ENCODE measurements around the gene SPRYD7.

SPRYD7 gene

DNA sequence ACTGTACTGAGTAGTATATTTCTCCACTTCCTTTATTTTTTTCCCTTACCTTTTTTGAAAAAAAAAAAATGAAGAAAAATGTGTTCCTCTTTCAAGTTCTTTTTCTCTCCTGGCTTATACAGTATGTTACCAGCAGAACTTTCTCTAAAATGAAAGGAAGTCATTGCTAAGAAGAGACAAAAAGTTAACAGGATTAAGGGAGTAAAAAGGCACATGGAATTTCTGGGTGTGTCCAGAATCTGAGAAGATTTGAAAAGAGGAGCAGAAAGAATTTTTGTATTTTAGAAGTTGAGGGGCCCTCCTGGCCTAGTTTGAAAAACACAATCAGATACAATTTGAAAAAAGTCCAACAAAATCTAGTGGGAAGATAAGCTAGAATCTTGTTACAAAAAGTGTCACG, 39.7 kb upstream of the SPRYD7 start:
- TF ChIP-seq CEBPB (IDR thresholded peaks at IDR 0.05), result no peak
- no peak for TF ChIP-seq YY1 (IDR thresholded peaks at IDR 0.05; ENCODE audit: low read depth)
- no peak for TF ChIP-seq TEAD4 (IDR thresholded peaks at IDR 0.05)
- no peak for TF ChIP-seq EP300 (IDR thresholded peaks at IDR 0.05; ENCODE audit: borderline replicate concordance)
- TF ChIP-seq FOXM1 (IDR thresholded peaks at IDR 0.05; ENCODE audit: borderline replicate concordance, low read depth), result no peak
- TF ChIP-seq, protein P1, sequence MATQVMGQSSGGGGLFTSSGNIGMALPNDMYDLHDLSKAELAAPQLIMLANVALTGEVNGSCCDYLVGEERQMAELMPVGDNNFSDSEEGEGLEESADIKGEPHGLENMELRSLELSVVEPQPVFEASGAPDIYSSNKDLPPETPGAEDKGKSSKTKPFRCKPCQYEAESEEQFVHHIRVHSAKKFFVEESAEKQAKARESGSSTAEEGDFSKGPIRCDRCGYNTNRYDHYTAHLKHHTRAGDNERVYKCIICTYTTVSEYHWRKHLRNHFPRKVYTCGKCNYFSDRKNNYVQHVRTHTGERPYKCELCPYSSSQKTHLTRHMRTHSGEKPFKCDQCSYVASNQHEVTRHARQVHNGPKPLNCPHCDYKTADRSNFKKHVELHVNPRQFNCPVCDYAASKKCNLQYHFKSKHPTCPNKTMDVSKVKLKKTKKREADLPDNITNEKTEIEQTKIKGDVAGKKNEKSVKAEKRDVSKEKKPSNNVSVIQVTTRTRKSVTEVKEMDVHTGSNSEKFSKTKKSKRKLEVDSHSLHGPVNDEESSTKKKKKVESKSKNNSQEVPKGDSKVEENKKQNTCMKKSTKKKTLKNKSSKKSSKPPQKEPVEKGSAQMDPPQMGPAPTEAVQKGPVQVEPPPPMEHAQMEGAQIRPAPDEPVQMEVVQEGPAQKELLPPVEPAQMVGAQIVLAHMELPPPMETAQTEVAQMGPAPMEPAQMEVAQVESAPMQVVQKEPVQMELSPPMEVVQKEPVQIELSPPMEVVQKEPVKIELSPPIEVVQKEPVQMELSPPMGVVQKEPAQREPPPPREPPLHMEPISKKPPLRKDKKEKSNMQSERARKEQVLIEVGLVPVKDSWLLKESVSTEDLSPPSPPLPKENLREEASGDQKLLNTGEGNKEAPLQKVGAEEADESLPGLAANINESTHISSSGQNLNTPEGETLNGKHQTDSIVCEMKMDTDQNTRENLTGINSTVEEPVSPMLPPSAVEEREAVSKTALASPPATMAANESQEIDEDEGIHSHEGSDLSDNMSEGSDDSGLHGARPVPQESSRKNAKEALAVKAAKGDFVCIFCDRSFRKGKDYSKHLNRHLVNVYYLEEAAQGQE (IDR thresholded peaks at IDR 0.05; ENCODE audit: low read depth), result no peak
- TF ChIP-seq, protein P2, sequence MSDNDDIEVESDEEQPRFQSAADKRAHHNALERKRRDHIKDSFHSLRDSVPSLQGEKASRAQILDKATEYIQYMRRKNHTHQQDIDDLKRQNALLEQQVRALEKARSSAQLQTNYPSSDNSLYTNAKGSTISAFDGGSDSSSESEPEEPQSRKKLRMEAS (IDR thresholded peaks at IDR 0.05), result no peak
- TF ChIP-seq, protein P3, sequence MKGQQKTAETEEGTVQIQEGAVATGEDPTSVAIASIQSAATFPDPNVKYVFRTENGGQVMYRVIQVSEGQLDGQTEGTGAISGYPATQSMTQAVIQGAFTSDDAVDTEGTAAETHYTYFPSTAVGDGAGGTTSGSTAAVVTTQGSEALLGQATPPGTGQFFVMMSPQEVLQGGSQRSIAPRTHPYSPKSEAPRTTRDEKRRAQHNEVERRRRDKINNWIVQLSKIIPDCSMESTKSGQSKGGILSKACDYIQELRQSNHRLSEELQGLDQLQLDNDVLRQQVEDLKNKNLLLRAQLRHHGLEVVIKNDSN (IDR thresholded peaks at IDR 0.05), result no peak
- no peak for TF ChIP-seq CREB1 (IDR thresholded peaks at IDR 0.05; ENCODE audit: low read depth)
- TF ChIP-seq EGR1 (IDR thresholded peaks at IDR 0.05), result no peak
- no peak for TF ChIP-seq TAF1 (IDR thresholded peaks at IDR 0.05; ENCODE audit: low read depth)
- TF ChIP-seq TCF12 (IDR thresholded peaks at IDR 0.05; ENCODE audit: low read depth), result no peak
- no peak for TF ChIP-seq RAD21 (IDR thresholded peaks at IDR 0.05; ENCODE audit: low read depth)
- TF ChIP-seq ZBTB7A (IDR thresholded peaks at IDR 0.05; ENCODE audit: low read depth), result no peak
- no peak for TF ChIP-seq NFIC (IDR thresholded peaks at IDR 0.05)

- TF ChIP-seq EP300 (IDR thresholded peaks at IDR 0.05; ENCODE audit: borderline replicate concordance) (no peak), TCF12 (IDR thresholded peaks at IDR 0.05; ENCODE audit: low read depth) (no peak), EGR1 (IDR thresholded peaks at IDR 0.05) (no peak), CREB1 (IDR thresholded peaks at IDR 0.05; ENCODE audit: low read depth) (no peak), TAF1 (IDR thresholded peaks at IDR 0.05; ENCODE audit: low read depth) (no peak), ZBTB7A (IDR thresholded peaks at IDR 0.05; ENCODE audit: low read depth) (no peak)
- TF ChIP-seq, protein P2 (IDR thresholded peaks at IDR 0.05), result no peak
- TF ChIP-seq, protein P3 (IDR thresholded peaks at IDR 0.05), result no peak
These were observed 36.6 kb upstream of the SPRYD7 start for GRCh38 chr13:49972709-49973108.

DNA sequence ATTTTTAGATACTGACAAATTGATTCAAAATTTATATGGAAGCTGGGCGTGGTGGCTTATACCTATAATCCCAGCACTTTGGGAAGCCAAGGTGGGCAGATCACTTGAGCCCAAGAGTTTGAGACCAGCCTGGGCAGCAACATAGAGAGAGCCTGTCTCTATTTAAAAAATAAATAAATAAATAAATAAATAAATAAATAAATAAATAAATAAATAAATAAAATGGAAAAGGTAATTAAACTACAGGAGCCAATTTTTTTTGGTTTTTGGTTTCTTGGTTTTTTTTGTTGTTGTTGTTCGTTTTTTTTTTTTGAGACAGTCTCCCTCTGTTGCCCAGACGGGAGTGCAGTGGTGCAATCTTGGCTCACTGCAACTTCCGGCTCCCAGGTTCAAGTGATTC, 31.3 kb upstream of the SPRYD7 start:
- TF ChIP-seq, protein P3 (IDR thresholded peaks at IDR 0.05), result no peak
- no peak for TF ChIP-seq CREB1 (IDR thresholded peaks at IDR 0.05; ENCODE audit: low read depth)
- TF ChIP-seq, protein P2 (IDR thresholded peaks at IDR 0.05), result no peak
- no peak for TF ChIP-seq TEAD4 (IDR thresholded peaks at IDR 0.05)
- TF ChIP-seq YY1 (IDR thresholded peaks at IDR 0.05; ENCODE audit: low read depth), result no peak
- TF ChIP-seq, protein P1 (IDR thresholded peaks at IDR 0.05; ENCODE audit: low read depth), result no peak
- TF ChIP-seq CEBPB (IDR thresholded peaks at IDR 0.05), result no peak

GRCh38 chr13:49958321-49958720, 22.2 kb upstream of the SPRYD7 start:
- TF ChIP-seq TCF12 (IDR thresholded peaks at IDR 0.05; ENCODE audit: low read depth), result no peak
- TF ChIP-seq, protein P3 (IDR thresholded peaks at IDR 0.05), result no peak
- no peak for TF ChIP-seq CREB1 (IDR thresholded peaks at IDR 0.05; ENCODE audit: low read depth)
- TF ChIP-seq, protein P2 (IDR thresholded peaks at IDR 0.05), result no peak
- no peak for TF ChIP-seq EGR1 (IDR thresholded peaks at IDR 0.05)
- no peak for TF ChIP-seq ZBTB7A (IDR thresholded peaks at IDR 0.05; ENCODE audit: low read depth)
- TF ChIP-seq TEAD4 (IDR thresholded peaks at IDR 0.05), result no peak

DNA sequence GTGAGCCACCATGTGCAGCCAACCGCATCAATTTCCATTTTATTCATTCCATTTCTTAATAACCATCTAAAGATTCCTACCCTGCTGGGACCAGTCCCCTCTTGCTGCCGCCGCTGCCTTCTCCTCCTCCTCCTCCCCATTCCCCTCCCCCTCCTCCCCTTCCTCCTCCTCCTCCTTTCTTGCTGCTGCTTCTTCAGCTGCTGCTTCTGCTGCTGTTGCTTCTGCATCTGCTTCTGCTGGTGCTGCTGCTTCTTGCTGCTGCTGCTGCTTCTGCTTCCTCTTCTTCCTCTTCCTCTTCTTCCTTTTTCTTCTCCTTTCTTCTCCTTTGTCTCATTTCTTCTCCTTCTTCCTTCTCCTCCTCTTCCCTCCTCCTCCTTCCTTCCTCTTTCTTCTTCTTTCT, 20.0 kb upstream of the SPRYD7 start:
- no peak for TF ChIP-seq RAD21 (IDR thresholded peaks at IDR 0.05; ENCODE audit: low read depth)
- TF ChIP-seq CREB1 (IDR thresholded peaks at IDR 0.05; ENCODE audit: low read depth), result no peak
- TF ChIP-seq, protein P3 (IDR thresholded peaks at IDR 0.05), result no peak
- TF ChIP-seq EP300 (IDR thresholded peaks at IDR 0.05; ENCODE audit: borderline replicate concordance), result no peak
- TF ChIP-seq TEAD4 (IDR thresholded peaks at IDR 0.05), result no peak
- TF ChIP-seq ZBTB7A (IDR thresholded peaks at IDR 0.05; ENCODE audit: low read depth), result no peak
- TF ChIP-seq, protein P1 (IDR thresholded peaks at IDR 0.05; ENCODE audit: low read depth), result no peak
- TF ChIP-seq FOXM1 (IDR thresholded peaks at IDR 0.05; ENCODE audit: borderline replicate concordance, low read depth), result no peak
- TF ChIP-seq EGR1 (IDR thresholded peaks at IDR 0.05), result no peak
- TF ChIP-seq NFIC (IDR thresholded peaks at IDR 0.05), result no peak
- TF ChIP-seq, protein P2 (IDR thresholded peaks at IDR 0.05), result no peak

All from Ishikawa (cell line).